ENCODE measurements around the gene TMEM11. TPM values are rescaled to one million over a fixed set of nuclear protein-coding genes. Genes with fewer than 3 reads are reported as not detected.
A peak's percentile ranks its signal among the peaks of the same experiment; 100 is the strongest.

Gene TMEM11
- total RNA-seq (2022) = 39.1 and 40.7 TPM in 2 replicates
- Bru-seq, nascent RNA = percentile 84 among the genes with signal in this experiment
- BruChase-seq, experiment 1, labeled RNA remaining after a 2-hour chase = percentile 77 among the genes with signal in this experiment
- percentile 68 among the genes with signal in this experiment for BruChase-seq, experiment 2, labeled RNA remaining after a 6-hour chase
- long read RNA-seq, transcript TMEM11-202 (3 exons, 1,246 nt) = minor isoform, 18 of 119 reads
- long read RNA-seq, transcript TMEM11-201 (2 exons, 2,095 nt) = major isoform, 93 of 119 reads
- long read RNA-seq, partial matches to known transcripts = 6 of 119 reads
- long read RNA-seq, other reads (novel, unspliced or antisense) = 0 of 119 reads

- Histone ChIP-seq H3K4me3 (ENCODE audit: low read depth, low read length) (peak within 1 kb of the TSS; percentile 89), H3K9me3 (no peaks in the 10 kb centered on the region), H3K36me3 (ENCODE audit: control insufficient read depth, insufficient read depth, low read length) (no peaks in the 10 kb centered on the region; the same call in 1 of the 2 replicates), H3K4me1 (peaks cover 21% of the 10 kb centered on the region; the same call in 1 of the 2 replicates), H3K27me3 (replicated peaks; ENCODE audit: control insufficient read depth, insufficient read depth, low read length) (no peaks in the 10 kb centered on the region)
- Mint-ChIP-seq H3K9me3 (ENCODE audit: unreplicated experiment) (no peaks in the 10 kb centered on the region), H3K27me3 (ENCODE audit: insufficient read depth, unreplicated experiment) (no peaks in the 10 kb centered on the region), H3K4me1 (ENCODE audit: low read depth, unreplicated experiment) (peaks cover 29% of the 10 kb centered on the region), H3K4me3 (ENCODE audit: unreplicated experiment) (peak within 1 kb of the TSS; percentile 96), H3K36me3 (ENCODE audit: insufficient read depth, unreplicated experiment) (peaks cover 26% of the 10 kb centered on the region), H3K27ac (ENCODE audit: unreplicated experiment) (peak within 1 kb of the TSS; percentile 98)
- no TSS peak for BruUV-seq (replicated peaks)
- CTCF ChIA-PET = interaction anchor here (0.5 to 1.5 kb wide), 5 partner anchors 19 to 172 kb away, joined by 3 to 7 read pairs (median 4); partner anchors contain the start of gene USP22
- POLR2A ChIA-PET = interaction anchor here (1.0 to 1.9 kb wide), 3 partner anchors 19 to 171 kb away, joined by 3 to 9 read pairs (median 4); partner anchors contain the start of gene USP22
- peak in 1 of 2 experiments; percentile 1 for TF ChIP-seq CTCF (IDR thresholded peaks at IDR 0.05; ENCODE audit: insufficient read depth in 1 of 2, low read depth in 1 of 2, low read length in 1 of 2, severe bottlenecking in 1 of 2, unreplicated experiment in 1 of 2)
- intact Hi-C loops (cut with micrococcal nuclease; ENCODE audit: unreplicated experiment) = loop anchor here (1.0 to 2.0 kb wide), 3 partner anchors 39 to 88 kb away; partner anchors contain the start of genes DHRS7B and NATD1
- peak; percentile 96 to 98 for DNase-seq
These were observed at the start of gene TMEM11 for GRCh38 chr17:21214015-21214776. Gene TMEM11 (minus strand): TSS chr17:21214161. CDS start chr17:21214152, 9 bp downstream.

GRCh38 chr17:21263376-21263775 lies 49.4 kb upstream of the TMEM11 start:
- Histone ChIP-seq H3K36me3 (ENCODE audit: control insufficient read depth, insufficient read depth, low read length) (no peaks in the 10 kb centered on the region), H3K4me1 (peaks cover 10% of the 10 kb centered on the region), H3K9me3 (no peaks in the 10 kb centered on the region), H3K4me3 (ENCODE audit: low read depth, low read length) (no peak overlapping the region), H3K27me3 (replicated peaks; ENCODE audit: control insufficient read depth, insufficient read depth, low read length) (no peaks in the 10 kb centered on the region)
- Mint-ChIP-seq H3K36me3 (ENCODE audit: insufficient read depth, unreplicated experiment) (no peaks in the 10 kb centered on the region), H3K4me3 (ENCODE audit: unreplicated experiment) (no peak overlapping the region), H3K27me3 (ENCODE audit: insufficient read depth, unreplicated experiment) (no peaks in the 10 kb centered on the region), H3K27ac (ENCODE audit: unreplicated experiment) (no peak overlapping the region), H3K9me3 (ENCODE audit: unreplicated experiment) (no peaks in the 10 kb centered on the region), H3K4me1 (ENCODE audit: low read depth, unreplicated experiment) (peaks cover 6% of the 10 kb centered on the region)
- CTCF ChIA-PET = no interaction called here
- BruUV-seq (replicated peaks) = no TSS peak
- intact Hi-C loops (cut with micrococcal nuclease; ENCODE audit: unreplicated experiment) = no loop called here
- POLR2A ChIA-PET = no interaction called here
- TF ChIP-seq CTCF (IDR thresholded peaks at IDR 0.05; ENCODE audit: insufficient read depth in 1 of 2, low read depth in 1 of 2, low read length in 1 of 2, severe bottlenecking in 1 of 2, unreplicated experiment in 1 of 2) = no peak
- no peak for DNase-seq

- H3K4me3 ChIP-seq (ENCODE audit: low read depth, low read length) = no peak overlapping the region
- peaks cover 15% of the 10 kb centered on the region for H3K4me1 Mint-ChIP-seq (ENCODE audit: low read depth, unreplicated experiment)
- H3K27me3 Mint-ChIP-seq (ENCODE audit: insufficient read depth, unreplicated experiment) = no peaks in the 10 kb centered on the region
- H3K36me3 Mint-ChIP-seq (ENCODE audit: insufficient read depth, unreplicated experiment) = peaks cover 2% of the 10 kb centered on the region
- no peaks in the 10 kb centered on the region for H3K27me3 ChIP-seq (replicated peaks; ENCODE audit: control insufficient read depth, insufficient read depth, low read length)
- DNase-seq = no peak
- H3K4me1 ChIP-seq = peaks cover 12% of the 10 kb centered on the region
- BruUV-seq (replicated peaks) = no TSS peak
- no peaks in the 10 kb centered on the region for H3K9me3 ChIP-seq
- H3K27ac Mint-ChIP-seq (ENCODE audit: unreplicated experiment) = no peak overlapping the region
- no peak for TF ChIP-seq CTCF (IDR thresholded peaks at IDR 0.05; ENCODE audit: insufficient read depth in 1 of 2, low read depth in 1 of 2, low read length in 1 of 2, severe bottlenecking in 1 of 2, unreplicated experiment in 1 of 2)
- H3K36me3 ChIP-seq (ENCODE audit: control insufficient read depth, insufficient read depth, low read length) = no peaks in the 10 kb centered on the region
- ChIA-PET CTCF (no interaction called here), POLR2A (no interaction called here)
- no peaks in the 10 kb centered on the region for H3K9me3 Mint-ChIP-seq (ENCODE audit: unreplicated experiment)
- intact Hi-C loops (cut with micrococcal nuclease; ENCODE audit: unreplicated experiment) = no loop called here
- no peak overlapping the region for H3K4me3 Mint-ChIP-seq (ENCODE audit: unreplicated experiment)
These were observed 48.5 kb upstream of the TMEM11 start for GRCh38 chr17:21262259-21262993.
